ENCODE measurements around the gene DBET.
"Not testable (repeated sequence)": the region's sequence is repeated elsewhere in the genome, so short reads cannot be mapped to it uniquely, and the experiment has no call there.

Gene DBET

GRCh38 chr4:190064342-190064741 lies at the start of gene DBET:
Gene DBET, plus strand, starts transcription at chr4:190064502.
- not testable (repeated sequence) for DNase-seq (ENCODE audit: low spot score)

GRCh38 chr4:190014771-190015537 lies 49.3 kb upstream of the DBET start:
- DNase-seq (ENCODE audit: low spot score) = no peak

- no peak for DNase-seq (ENCODE audit: low spot score)
These were observed 48.5 kb upstream of the DBET start for GRCh38 chr4:190015538-190016368.

GRCh38 chr4:190016369-190017289 lies 47.7 kb upstream of the DBET start:
- DNase-seq (ENCODE audit: low spot score) = no peak

GRCh38 chr4:190017357-190018200 lies 46.7 kb upstream of the DBET start:
- no peak for DNase-seq (ENCODE audit: low spot score)

GRCh38 chr4:190018201-190018920 lies 45.9 kb upstream of the DBET start:
- DNase-seq (ENCODE audit: low spot score) = no peak

GRCh38 chr4:190019023-190019858 lies 45.1 kb upstream of the DBET start:
- DNase-seq (ENCODE audit: low spot score) = no peak

- not testable (repeated sequence) for DNase-seq (ENCODE audit: low spot score)
These were observed 44.3 kb upstream of the DBET start for GRCh38 chr4:190019859-190020463.

GRCh38 chr4:190020790-190021717 lies 43.2 kb upstream of the DBET start:
- DNase-seq (ENCODE audit: low spot score) = no peak

GRCh38 chr4:190021973-190022372 lies 42.3 kb upstream of the DBET start:
- not testable (repeated sequence) for DNase-seq (ENCODE audit: low spot score)

GRCh38 chr4:190022614-190023281 lies 41.6 kb upstream of the DBET start:
- DNase-seq (ENCODE audit: low spot score) = not testable (repeated sequence)

GRCh38 chr4:190027156-190027555 lies 37.1 kb upstream of the DBET start, which contains the start of gene FRG2:
Gene FRG2, minus strand, starts transcription at chr4:190027256. Its CDS starts 52 bp downstream, at chr4:190027204.
- not testable (repeated sequence) for DNase-seq (ENCODE audit: low spot score)

GRCh38 chr4:190031264-190031663 lies 33.0 kb upstream of the DBET start:
- not testable (repeated sequence) for DNase-seq (ENCODE audit: low spot score)

GRCh38 chr4:190037704-190038388 lies 26.5 kb upstream of the DBET start:
- DNase-seq (ENCODE audit: low spot score) = not testable (repeated sequence)

- DNase-seq (ENCODE audit: low spot score) = not testable (repeated sequence)
These were observed 23.4 kb upstream of the DBET start for GRCh38 chr4:190040873-190041272.

GRCh38 chr4:190047627-190048026 lies 16.7 kb upstream of the DBET start:
- DNase-seq (ENCODE audit: low spot score) = not testable (repeated sequence)

Measured in LoVo (cell line).